GM10847 (cell line): ENCODE results near the gene BCL2L2.

ENCODE experiments used
- POLR2A ChIP-seq: IDR thresholded peaks from 2 replicates; pipeline ENCODE4 v1.6.1; 2011; ENCODE audit not compliant: insufficient read length; ENCODE audit errors: extremely low read depth

The BCL2L2 gene

DNA sequence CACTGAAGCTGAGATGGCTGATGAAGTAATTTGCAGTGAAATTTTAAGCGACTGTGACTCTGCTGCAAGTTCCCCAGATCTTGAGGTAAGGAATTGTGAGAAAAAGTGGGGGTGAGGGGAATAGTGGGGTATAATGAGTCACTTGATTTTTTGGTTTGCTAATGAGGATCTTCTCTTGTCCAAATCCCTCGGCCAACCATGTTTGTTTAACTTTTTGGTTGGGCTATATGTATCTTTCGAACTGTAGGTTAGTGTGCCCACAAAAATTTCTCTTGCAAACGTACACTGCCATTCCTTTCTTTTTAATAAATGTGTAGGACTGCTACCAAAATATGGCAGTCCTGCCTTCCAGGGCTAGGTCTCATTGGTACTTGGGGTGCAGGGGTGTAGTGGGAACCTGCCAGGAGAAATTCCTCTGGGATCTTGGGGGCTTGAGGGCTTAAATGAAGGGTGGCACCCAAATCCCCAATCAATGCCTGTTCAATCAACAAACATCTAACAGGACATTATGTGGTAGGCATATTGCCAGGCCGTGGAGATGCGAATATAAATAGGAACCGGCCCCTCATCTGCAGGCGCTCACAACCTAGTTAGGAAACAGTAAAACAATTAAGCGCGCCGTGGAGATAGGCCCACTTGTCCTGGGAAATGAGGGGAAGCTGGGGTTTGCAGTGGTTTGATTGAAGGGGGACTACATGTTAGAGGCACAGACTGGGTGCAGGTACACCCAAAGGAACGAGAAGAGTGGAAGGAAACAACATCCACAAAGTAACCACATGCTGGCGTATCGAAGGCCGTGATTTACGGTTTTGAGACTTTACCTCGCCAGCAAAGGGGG lies 13.3 kb downstream of the BCL2L2 start:
- no peak for TF ChIP-seq POLR2A

DNA sequence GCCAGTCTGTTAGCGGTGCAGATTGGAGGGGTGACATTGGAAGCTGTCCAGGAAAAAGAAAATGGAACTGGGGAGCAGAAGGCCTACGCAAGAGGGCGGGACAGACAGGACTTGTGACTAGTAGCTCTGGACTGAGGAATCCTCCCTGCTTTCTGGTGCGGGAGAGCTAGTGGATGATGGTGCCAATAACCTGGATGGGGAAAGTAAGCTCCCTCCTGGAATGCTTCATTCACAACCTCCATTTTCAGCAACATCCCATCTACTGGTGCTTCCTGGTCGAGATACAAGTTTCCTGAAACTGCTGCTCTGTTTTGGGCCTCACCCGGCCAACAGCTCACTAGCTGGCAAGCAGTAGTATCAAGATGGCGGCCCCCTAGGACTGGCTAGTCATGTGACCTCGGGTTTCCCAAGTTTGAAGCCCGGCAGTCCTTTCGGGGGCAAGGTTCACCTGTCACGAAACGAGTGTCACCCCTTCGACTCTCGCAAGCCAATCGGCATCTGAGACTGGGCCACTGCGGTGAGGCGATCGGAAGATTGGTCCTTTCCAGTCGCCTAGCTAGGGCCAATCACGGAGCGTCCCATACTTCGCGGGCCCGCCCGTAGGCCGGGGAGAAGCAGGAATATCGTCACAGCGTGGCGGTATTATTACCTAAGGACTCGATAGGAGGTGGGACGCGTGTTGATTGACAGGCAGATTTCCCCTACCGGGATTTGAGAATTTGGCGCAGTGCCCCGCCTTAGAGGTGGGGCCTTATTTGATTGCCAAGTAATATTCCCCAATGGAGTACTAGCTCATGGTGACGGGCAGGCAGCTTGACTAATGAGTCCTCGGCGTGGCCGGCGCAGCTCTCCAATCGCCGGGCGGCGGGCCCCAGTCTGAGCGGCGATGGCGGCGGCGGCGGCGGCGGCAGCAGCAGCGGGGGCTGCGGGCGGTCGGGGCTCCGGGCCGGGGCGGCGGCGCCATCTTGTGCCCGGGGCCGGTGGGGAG lies 14.2 kb downstream of the BCL2L2 start, which contains the start of gene PABPN1:
Gene PABPN1 (plus strand): TSS at position 874 of the 988 bp plus-strand sequence. CDS start 13 bp downstream, at position 887.
- TF ChIP-seq POLR2A: peak; percentile 49

DNA sequence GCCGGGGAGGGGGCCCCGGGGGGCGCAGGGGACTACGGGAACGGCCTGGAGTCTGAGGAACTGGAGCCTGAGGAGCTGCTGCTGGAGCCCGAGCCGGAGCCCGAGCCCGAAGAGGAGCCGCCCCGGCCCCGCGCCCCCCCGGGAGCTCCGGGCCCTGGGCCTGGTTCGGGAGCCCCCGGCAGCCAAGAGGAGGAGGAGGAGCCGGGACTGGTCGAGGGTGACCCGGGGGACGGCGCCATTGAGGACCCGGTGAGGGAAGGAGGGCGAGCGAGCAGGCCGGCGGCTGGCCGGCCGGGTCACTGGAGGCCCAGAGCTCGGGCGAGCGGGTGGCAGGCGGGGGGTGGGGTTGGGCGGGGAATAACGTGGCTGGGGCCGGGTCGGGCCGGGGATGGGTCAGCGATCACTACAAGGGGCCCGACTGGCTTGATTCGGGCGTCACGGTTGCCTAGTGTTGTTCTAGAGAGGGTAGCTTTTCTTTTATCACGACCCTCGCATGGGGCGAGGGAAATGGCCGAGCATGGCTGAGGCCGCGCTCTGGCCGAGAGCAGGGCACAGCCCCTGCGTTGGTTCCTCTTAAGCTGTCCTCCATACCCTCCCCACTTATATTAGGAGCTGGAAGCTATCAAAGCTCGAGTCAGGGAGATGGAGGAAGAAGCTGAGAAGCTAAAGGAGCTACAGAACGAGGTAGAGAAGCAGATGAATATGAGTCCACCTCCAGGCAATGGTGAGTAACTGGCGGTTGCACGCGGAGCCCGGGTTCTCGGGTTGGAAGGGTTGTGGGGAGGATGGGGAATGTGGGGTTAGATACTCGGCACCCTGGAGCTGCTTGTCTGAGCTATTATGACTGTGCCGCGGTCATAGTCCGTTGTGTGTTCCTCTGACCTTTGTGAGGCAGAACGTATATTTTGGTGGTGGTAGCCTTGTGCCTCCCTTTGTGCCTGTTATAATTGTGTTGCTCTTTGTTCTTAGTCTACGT lies 15.2 kb downstream of the BCL2L2 start:
- TF ChIP-seq POLR2A: peak; percentile 6

DNA sequence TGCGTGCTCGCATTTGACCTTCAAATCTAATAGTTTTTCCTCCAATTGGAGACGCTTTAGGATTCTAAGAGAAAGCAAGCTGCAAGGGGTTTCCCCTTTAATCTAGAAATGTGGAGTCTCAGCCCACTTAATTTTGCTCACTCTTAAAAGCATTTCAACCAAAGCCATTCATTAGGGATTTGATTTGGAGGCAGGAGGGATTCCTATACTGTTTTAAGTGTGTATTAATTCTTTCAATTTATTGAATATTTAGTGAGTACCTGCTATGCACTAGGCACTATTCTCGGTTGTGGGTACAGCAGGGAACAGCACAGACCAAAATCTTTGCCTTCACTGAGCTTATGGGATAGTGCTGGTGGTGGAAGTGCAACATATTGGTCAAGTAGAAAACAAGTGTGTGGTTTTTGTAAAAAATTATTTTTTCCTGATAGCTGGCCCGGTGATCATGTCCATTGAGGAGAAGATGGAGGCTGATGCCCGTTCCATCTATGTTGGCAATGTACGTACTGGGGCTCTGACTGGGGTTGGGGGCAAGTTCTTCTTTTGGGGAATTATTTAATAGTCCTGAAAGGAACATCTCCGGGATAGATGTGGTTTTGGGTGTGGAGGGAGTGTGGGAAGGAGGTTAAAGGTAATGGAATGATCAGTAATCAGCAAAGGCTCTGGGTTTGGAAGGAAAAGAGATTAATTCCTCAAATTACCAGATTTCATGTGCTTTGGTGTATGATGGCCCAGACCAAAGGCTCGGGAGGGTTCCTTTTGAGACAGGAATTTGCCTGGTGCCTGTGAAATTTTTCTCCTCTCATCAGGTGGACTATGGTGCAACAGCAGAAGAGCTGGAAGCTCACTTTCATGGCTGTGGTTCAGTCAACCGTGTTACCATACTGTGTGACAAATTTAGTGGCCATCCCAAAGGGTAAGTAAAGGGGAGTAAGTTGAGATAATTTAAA lies 16.2 kb downstream of the BCL2L2 start:
- TF ChIP-seq POLR2A: no peak

- TF ChIP-seq POLR2A: no peak
Observed at GRCh38 chr14:23323838-23324454, 17.3 kb downstream of the BCL2L2 start.

DNA sequence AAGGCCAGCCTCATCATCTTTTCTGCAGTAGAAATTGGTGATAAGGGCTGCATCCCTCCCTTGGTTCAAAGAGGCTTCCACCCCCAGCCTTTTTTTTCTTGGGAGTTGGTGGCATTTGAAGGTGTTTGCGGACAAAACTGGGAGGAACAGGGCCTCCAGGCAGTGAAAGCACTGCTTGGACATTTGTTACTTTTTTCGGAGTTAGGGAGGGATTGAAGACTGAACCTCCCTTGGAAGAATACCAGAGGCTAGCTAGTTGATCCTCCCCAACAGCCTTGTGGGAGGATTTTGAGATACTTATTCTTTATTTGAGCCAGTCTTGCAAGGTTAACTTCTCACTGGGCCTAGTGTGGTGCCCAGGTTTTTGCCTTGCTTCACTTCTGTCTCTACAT lies 17.8 kb downstream of the BCL2L2 start:
- no peak for TF ChIP-seq POLR2A

GRCh38 chr14:23324993-23325392 lies 18.4 kb downstream of the BCL2L2 start:
- no peak for TF ChIP-seq POLR2A

- no peak for TF ChIP-seq POLR2A
Observed at GRCh38 chr14:23326491-23327332, 20.1 kb downstream of the BCL2L2 start.

- no peak for TF ChIP-seq POLR2A
Observed at GRCh38 chr14:23327947-23328744, 21.5 kb downstream of the BCL2L2 start.

DNA sequence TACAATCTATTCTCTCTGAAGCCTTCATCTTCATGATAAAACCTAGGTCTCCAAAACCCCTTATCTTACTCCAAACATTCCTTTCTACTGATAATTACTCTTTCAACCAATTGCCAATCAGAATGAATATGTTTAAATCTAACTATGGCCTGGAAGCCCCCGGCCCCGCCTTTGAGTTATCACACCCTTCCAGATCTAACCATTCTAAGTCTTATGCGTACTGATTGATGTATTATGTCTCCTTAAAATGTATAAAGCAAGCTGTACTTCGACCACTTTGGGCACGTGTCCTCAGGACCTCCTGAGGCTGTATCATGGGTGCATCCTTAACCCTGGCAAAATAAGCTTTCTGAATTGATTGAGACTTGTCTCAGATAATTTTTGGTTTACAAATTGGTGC lies 29.0 kb downstream of the BCL2L2 start:
- TF ChIP-seq POLR2A: no peak

- TF ChIP-seq POLR2A: no peak
Observed at GRCh38 chr14:23339506-23340268, 33.1 kb downstream of the BCL2L2 start.
